ENCODE results near the gene DLGAP1.

- TF ChIP-seq CTCF (IDR thresholded peaks at IDR 0.05) (no peak), POLR2A (IDR thresholded peaks at IDR 0.05) (no peak)
Observed at GRCh38 chr18:4241090-4241617, 214.0 kb downstream of the DLGAP1 start.
